T follicular helper cell (primary cell): ENCODE data around the gene GPRIN1.
"Not testable (repeated sequence)": the region's sequence is repeated elsewhere in the genome, so short reads cannot be mapped to it uniquely, and the experiment has no call there.

Experiments
- DNase-seq: peaks from one replicate; pipeline ENCODE4 v3.0.0-alpha.2; 2020; ENCODE audit warnings: low read depth

Gene GPRIN1

GRCh38 chr5:176574297-176574591 lies 35.7 kb downstream of the GPRIN1 start:
- DNase-seq: no peak

- DNase-seq: peak; percentile 56
Measured at GRCh38 chr5:176573564-176574296, 36.2 kb downstream of the GPRIN1 start.

- DNase-seq: no peak
Measured at GRCh38 chr5:176570044-176570443, 39.9 kb downstream of the GPRIN1 start.

- DNase-seq: no peak
Measured at GRCh38 chr5:176568657-176569056, 41.3 kb downstream of the GPRIN1 start.

GRCh38 chr5:176565760-176566288 lies 44.1 kb downstream of the GPRIN1 start:
- DNase-seq: no peak

- DNase-seq: no peak
Measured at GRCh38 chr5:176564002-176564401, 46.0 kb downstream of the GPRIN1 start.

- DNase-seq: no peak
Measured at GRCh38 chr5:176562189-176562588, 47.8 kb downstream of the GPRIN1 start.

- DNase-seq: no peak
Measured at GRCh38 chr5:176561259-176561658, 48.7 kb downstream of the GPRIN1 start.

- no peak for DNase-seq
Measured at GRCh38 chr5:176560364-176560763, 49.6 kb downstream of the GPRIN1 start.

GRCh38 chr5:176559683-176560082 lies 50.3 kb downstream of the GPRIN1 start:
- no peak for DNase-seq

GRCh38 chr5:176557846-176558245 lies 52.1 kb downstream of the GPRIN1 start:
- no peak for DNase-seq

- DNase-seq: no peak
Measured at GRCh38 chr5:176553260-176554085, 56.5 kb downstream of the GPRIN1 start.

GRCh38 chr5:176552332-176552869 lies 57.6 kb downstream of the GPRIN1 start:
- DNase-seq: no peak

- DNase-seq: not testable (repeated sequence)
Measured at GRCh38 chr5:176550937-176551336, 59.0 kb downstream of the GPRIN1 start.

- DNase-seq: no peak
Measured at GRCh38 chr5:176550275-176550831, 59.6 kb downstream of the GPRIN1 start.

- no peak for DNase-seq
Measured at GRCh38 chr5:176549871-176550270, 60.1 kb downstream of the GPRIN1 start.

- no peak for DNase-seq
Measured at GRCh38 chr5:176548967-176549444, 61.0 kb downstream of the GPRIN1 start, which contains the start of gene CDHR2. TSS of gene CDHR2 (plus strand) at chr5:176549342. CDS start at chr5:176565353, 16,011 bp downstream.

GRCh38 chr5:176547802-176548201 lies 62.2 kb downstream of the GPRIN1 start:
- no peak for DNase-seq
